ENCODE results near the gene TRMT2A. TPM values are rescaled to one million over a fixed set of nuclear protein-coding genes. Genes with fewer than 3 reads are reported as not detected.

TRMT2A gene
- polyA plus RNA-seq, 6 donors from 2014 or later = 15.1 to 29.7 (median 21.3) TPM

DNA sequence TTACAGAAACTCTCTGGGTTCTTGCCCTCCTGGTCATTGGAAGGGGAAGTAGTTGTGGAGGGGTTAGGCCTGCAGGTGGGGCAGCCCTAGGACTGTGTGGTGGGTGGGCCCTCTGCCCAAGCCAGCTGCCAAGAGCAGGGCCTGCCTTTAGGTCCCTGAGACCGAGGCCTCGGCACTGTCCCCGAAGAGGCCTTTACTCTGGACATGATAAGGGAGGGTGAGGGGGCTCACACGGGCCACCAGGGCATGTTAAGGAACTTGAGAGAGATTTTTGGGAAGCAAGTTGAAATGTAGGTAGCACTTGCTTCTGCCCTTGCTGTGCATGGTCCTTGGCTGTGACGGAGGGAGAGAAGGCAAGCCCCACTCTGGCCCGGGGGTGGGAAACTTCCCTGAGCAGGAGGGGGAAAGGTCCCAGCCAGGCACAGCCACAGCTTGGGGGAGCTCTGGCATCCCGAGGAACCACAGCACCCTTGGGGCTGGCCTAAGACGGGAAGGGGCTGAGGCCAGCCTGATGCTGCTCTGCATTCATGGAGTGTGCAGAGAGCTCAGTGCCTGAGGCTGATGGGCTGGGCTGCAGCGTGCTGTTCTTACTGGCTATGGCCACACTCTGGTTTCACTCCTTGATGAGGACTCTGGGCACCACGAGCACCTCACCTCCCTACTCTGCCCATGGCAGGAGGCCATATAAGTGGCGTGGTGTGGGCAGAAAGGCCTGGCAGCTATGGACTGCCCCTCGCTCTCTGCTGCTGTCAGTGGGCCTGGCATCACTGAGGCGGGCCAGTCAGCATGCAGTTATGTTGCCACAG lies 8.9 kb downstream of the TRMT2A start:
- Mint-ChIP-seq H3K4me3 (no peak overlapping the region), H3K36me3 (no peaks in the 10 kb centered on the region), H3K4me1 (peaks cover 0 to 3% (median 0%) of the 10 kb centered on the region in 3 donors), H3K9me3 (no peaks in the 10 kb centered on the region), H3K27me3 (no peaks in the 10 kb centered on the region), H3K27ac (peak overlapping the region in 2 of 6 donors; percentile 32 to 70)
- no peak for DNase-seq
- no peak for ATAC-seq (ENCODE audit: low read depth in 2 of 2)

DNA sequence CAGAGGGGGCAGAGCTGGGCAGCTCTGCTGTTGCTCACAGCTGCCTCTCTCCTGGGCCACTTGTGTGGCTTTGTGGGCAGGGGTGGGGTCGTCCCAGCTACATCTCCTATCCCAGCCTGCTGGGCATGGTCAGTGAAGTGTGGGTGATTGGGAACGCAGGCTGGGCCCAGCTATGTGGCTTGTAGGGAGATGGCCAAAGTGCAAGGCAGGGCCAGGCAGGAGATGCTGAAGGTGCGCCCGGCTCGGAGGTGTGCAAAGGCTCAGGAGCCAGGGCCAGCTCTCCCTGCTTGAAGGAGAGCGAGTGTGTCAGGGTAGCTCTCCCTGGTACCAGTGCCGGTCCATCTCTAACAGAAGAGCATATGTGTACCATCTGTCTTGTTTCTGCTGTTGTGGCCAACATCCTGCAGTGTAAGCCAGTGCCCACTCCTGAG lies 9.5 kb downstream of the TRMT2A start:
- no peaks in the 10 kb centered on the region for H3K27me3 Mint-ChIP-seq
- H3K9me3 Mint-ChIP-seq = no peaks in the 10 kb centered on the region
- H3K27ac Mint-ChIP-seq = peak overlapping the region in 2 of 6 donors; percentile 57 to 62
- peaks cover 0 to 3% (median 0%) of the 10 kb centered on the region in 3 donors for H3K4me1 Mint-ChIP-seq
- no peak for DNase-seq
- ATAC-seq (ENCODE audit: low read depth in 2 of 2) = no peak
- H3K36me3 Mint-ChIP-seq = no peaks in the 10 kb centered on the region
- H3K4me3 Mint-ChIP-seq = no peak overlapping the region

- Mint-ChIP-seq H3K36me3 (no peaks in the 10 kb centered on the region), H3K4me1 (no peaks in the 10 kb centered on the region), H3K27ac (peak overlapping the region in 1 of 6 donors; percentile 87), H3K9me3 (no peaks in the 10 kb centered on the region), H3K4me3 (no peak overlapping the region), H3K27me3 (no peaks in the 10 kb centered on the region)
- ATAC-seq (ENCODE audit: low read depth in 2 of 2) (no peak), DNase-seq (no peak)
Measured at GRCh38 chr22:20106849-20107237, 10.2 kb downstream of the TRMT2A start.

DNA sequence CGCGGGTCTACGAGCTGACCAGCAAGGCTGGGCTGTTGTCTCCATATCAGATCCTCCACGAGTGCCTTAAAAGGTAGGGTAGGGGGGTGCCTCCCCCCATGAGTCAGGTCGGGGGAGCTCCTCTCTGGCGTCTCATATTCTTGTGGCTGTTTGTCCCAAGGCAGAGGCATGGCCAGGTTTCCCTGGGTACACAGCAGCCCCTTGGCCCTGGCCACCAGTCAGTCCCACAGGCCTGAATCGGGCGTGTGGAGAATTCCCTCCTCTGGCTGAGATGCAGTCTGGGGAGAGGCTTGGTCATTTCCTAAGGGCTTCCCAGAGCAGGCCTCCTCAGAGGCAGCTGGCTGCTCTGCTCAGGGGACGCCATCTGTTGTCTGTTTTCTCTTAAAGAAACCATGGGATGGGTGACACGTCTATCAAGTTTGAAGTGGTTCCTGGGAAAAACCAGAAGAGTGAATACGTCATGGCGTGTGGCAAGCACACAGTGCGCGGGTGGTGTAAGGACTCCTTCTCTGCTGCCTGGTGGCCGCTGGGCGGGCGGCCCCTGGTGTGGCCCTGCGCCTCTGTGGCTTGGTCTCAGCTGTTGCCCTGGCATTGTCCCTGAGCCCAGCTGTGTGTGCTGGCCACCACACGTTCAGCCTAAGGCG lies 10.7 kb downstream of the TRMT2A start:
- Mint-ChIP-seq H3K27me3 (no peaks in the 10 kb centered on the region), H3K36me3 (no peaks in the 10 kb centered on the region), H3K4me1 (no peaks in the 10 kb centered on the region), H3K27ac (no peak overlapping the region), H3K9me3 (no peaks in the 10 kb centered on the region), H3K4me3 (no peak overlapping the region)
- DNase-seq (no peak), ATAC-seq (ENCODE audit: low read depth in 2 of 2) (no peak)

DNA sequence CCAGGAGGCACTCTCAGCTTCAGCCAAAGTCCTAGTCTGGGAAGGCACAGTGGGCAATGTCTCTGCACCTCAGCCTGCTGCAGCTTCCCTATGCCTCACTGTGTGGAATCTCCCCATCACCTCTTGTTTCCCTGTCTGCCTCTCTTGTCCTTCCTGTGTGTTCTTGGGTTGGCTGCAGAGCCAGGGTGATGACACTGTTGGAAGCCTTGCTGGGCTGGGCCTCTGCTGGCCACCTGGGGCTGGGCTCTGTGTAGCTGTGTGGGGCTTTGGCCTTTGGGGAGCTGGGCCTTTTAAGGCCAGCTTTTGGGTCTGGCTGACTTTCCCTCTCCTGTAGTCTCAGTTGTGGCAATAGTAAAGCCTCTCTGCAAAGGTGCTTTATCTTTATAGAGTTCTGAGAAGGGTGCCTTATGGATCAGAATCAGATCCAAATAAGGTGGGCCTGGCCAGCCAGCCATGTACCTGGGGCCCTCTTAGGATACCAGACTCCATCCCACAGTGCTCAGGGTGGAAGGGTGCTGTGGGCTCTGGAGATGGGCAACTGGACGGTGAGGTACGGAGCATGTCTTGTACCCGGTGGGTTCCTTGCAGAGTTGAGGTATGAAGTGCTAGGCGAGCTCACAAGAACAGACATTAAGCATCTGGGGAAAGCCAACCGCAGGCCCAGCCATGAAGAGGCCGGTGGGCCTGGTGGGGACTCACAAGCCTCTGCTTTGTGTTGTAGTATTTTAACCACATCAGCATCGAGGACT lies 11.4 kb downstream of the TRMT2A start:
- Mint-ChIP-seq H3K4me3 (no peak overlapping the region), H3K27me3 (no peaks in the 10 kb centered on the region), H3K4me1 (no peaks in the 10 kb centered on the region), H3K9me3 (no peaks in the 10 kb centered on the region), H3K27ac (no peak overlapping the region), H3K36me3 (no peaks in the 10 kb centered on the region)
- DNase-seq (no peak), ATAC-seq (ENCODE audit: low read depth in 2 of 2) (no peak)

GRCh38 chr22:20102203-20102780 lies 14.7 kb downstream of the TRMT2A start:
- H3K36me3 Mint-ChIP-seq = peaks cover 3 to 6% of the 10 kb centered on the region in 2 donors
- no peaks in the 10 kb centered on the region for H3K4me1 Mint-ChIP-seq
- no peaks in the 10 kb centered on the region for H3K27me3 Mint-ChIP-seq
- no peak for ATAC-seq (ENCODE audit: low read depth in 2 of 2)
- H3K27ac Mint-ChIP-seq = peak overlapping the region in 2 of 6 donors; percentile 22 to 64
- DNase-seq = no peak
- H3K4me3 Mint-ChIP-seq = no peak overlapping the region
- no peaks in the 10 kb centered on the region for H3K9me3 Mint-ChIP-seq

DNA sequence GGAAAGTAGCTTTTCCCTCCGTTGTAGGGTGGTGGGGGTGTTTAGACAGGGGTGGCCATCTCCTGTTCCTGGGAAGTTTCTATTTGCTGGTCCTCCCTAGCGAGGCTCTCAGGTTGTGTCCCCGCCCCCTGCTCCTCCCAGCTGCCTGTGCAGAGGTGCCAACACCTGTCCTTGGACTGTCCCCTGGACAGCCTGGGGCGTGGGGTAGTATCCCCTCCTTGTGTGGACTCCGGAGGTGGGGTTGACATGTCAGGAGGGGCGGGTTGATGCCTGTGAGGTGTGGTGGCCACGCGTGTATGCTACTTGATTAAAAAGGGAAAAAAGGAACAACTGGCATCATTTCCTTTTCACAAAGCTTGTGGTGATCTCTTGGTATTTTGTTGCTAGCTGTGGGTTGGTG lies 15.4 kb downstream of the TRMT2A start:
- Mint-ChIP-seq H3K36me3 (peaks cover 7 to 12% of the 10 kb centered on the region in 2 donors), H3K27me3 (no peaks in the 10 kb centered on the region), H3K4me1 (no peaks in the 10 kb centered on the region), H3K9me3 (peaks cover 0 to 3% (median 0%) of the 10 kb centered on the region in 7 donors), H3K27ac (peak overlapping the region in 1 of 6 donors; percentile 15), H3K4me3 (no peak overlapping the region)
- DNase-seq (no peak), ATAC-seq (ENCODE audit: low read depth in 2 of 2) (no peak)

DNA sequence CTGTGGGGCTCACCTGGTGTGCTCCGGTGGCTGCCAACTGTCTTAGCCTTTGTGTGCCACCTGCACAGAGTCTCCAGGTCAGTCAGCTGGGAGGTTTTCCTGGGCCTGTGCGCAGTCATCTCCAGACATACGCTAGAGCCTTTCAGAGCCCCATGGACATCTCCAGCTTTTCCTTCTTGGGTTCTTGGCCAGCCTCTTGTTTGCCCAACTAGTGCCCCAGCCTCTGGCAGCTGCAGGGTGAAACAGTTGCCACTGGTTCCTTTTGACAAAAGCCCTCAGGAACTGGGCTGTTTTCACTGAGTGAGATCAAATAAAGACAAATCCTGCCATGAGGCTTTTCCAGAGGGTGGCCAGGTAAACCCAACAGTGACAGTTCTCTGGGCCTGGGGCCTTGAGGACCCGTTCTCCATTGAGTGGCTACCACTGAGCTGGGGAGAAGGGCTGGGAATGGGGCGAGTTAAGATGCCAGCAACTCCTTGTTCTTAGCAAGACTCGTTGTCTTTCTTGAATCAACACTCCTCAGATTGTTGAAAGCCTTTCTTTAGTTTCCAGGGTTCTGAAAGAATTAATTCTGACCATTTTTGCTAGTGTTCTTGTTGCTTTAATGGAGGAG lies 17.8 kb downstream of the TRMT2A start:
- no peaks in the 10 kb centered on the region for H3K4me1 Mint-ChIP-seq
- peak overlapping the region in 1 of 6 donors; percentile 64 for H3K27ac Mint-ChIP-seq
- peaks cover 14 to 23% of the 10 kb centered on the region in 2 donors for H3K36me3 Mint-ChIP-seq
- H3K27me3 Mint-ChIP-seq = no peaks in the 10 kb centered on the region
- no peak overlapping the region for H3K4me3 Mint-ChIP-seq
- H3K9me3 Mint-ChIP-seq = peaks cover 0 to 4% (median 0%) of the 10 kb centered on the region in 7 donors
- no peak for ATAC-seq (ENCODE audit: low read depth in 2 of 2)
- no peak for DNase-seq

DNA sequence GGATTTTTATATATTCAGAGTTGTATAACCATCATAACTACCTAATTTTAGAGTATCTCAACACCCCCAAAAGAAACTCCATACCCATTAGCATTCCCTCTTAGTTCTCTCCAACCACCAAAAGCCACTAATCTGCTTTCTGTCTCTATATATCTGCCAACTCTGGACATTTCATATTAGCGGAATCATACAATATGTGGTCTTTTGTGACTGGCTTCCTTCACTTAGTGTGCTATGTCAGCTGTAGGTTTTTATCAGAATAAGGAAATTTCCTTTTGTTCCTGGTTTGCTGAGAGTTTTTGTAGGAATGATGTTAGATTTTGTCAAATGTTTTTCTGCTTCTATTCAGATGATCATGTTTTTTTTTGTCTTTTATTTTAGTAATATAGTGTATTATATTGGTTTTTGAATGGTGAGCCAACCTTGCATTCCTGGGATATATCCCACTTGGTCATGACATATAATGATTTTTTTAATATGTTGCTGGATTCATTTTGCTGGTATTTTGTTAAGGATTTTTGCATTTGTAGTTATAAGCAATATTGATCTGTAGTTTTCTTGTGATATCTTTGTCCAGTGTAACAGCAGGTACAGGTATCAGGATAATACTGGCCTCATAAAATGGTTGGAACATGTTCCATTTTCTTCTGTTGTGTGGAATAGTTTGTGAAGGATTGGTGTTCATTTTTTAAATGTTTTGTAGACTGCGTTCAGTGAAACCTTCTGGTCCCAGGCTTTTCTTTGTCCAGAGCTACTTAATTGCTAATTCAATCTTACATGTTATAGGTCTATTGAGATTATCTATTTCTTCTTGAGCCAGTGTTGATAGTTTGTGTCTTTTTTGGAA lies 20.2 kb downstream of the TRMT2A start:
- no peaks in the 10 kb centered on the region for H3K4me1 Mint-ChIP-seq
- peaks cover 0 to 4% (median 0%) of the 10 kb centered on the region in 7 donors for H3K9me3 Mint-ChIP-seq
- DNase-seq (no peak), ATAC-seq (ENCODE audit: low read depth in 2 of 2) (no peak)
- no peak overlapping the region for H3K4me3 Mint-ChIP-seq
- H3K36me3 Mint-ChIP-seq = peaks cover 14 to 28% of the 10 kb centered on the region in 2 donors
- H3K27me3 Mint-ChIP-seq = no peaks in the 10 kb centered on the region
- H3K27ac Mint-ChIP-seq = no peak overlapping the region

DNA sequence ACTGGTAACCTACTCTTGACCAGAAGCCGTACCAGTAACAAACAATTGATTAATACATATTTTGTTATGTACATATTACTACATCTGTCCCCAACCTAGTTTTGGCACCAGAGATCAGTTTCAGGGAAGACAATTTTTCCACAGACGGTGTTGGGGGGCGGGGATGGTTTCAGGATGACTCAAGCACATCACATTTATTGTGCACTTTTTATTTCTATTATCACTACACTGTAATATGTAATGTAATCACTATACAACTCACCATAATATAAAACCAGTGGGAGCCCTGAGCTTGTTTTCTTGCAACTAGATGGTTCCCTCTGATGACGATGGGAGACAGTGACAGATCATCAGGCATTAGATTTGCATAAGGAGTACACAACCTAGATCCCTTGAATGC lies 21.5 kb downstream of the TRMT2A start:
- Mint-ChIP-seq H3K4me3 (no peak overlapping the region), H3K27ac (peak overlapping the region in 1 of 6 donors; percentile 21), H3K9me3 (peaks cover 0 to 4% (median 0%) of the 10 kb centered on the region in 7 donors), H3K36me3 (peaks cover 20 to 39% of the 10 kb centered on the region in 2 donors), H3K4me1 (no peaks in the 10 kb centered on the region), H3K27me3 (no peaks in the 10 kb centered on the region)
- ATAC-seq (ENCODE audit: low read depth in 2 of 2) = no peak
- no peak for DNase-seq

DNA sequence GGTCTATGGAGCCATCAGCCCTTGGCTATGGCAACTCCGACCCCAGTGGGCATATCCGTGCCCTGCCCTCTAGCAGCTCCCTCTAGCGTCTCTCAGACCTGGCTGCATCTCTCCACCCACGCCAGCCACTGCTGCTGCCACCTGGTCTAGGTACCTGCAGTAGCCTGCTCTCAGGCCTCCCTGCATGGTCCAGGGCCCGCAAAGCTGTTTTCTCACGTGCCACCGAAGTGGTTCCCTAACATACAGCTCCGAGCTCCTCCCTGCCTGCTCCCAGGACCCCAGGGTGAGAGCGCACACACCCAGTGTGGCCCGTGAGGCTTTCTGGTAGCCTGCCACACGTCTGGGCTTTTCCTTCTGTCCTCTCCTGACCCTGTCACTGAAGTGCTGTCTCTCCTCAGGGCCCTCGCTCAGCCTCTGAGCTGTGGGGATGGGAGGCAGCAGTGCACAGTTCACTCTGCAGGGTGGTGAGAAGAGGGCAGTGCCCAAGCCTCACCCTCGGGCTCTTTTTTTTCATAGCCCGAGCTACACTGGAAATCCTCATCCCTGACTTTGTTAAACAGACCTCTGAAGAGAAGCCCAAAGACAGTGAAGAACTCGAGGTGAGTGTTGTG lies 22.7 kb downstream of the TRMT2A start:
- no peak overlapping the region for H3K4me3 Mint-ChIP-seq
- H3K27me3 Mint-ChIP-seq = no peaks in the 10 kb centered on the region
- H3K36me3 Mint-ChIP-seq = peaks cover 23 to 46% of the 10 kb centered on the region in 2 donors
- H3K27ac Mint-ChIP-seq = peak overlapping the region in 1 of 6 donors; percentile 22
- DNase-seq = no peak
- peaks cover 0 to 4% (median 0%) of the 10 kb centered on the region in 7 donors for H3K9me3 Mint-ChIP-seq
- no peaks in the 10 kb centered on the region for H3K4me1 Mint-ChIP-seq
- ATAC-seq (ENCODE audit: low read depth in 2 of 2) = no peak
